ENCODE results near the gene FASTKD1. TPM values are rescaled to one million over a fixed set of nuclear protein-coding genes. Genes with fewer than 3 reads are reported as not detected.

FASTKD1 gene
- total and polyA plus RNA-seq, 2 donors (not counting 3 experiments of a cell fraction or from before 2014, with no cell fraction given) = 8.9 to 32.2 TPM

DNA sequence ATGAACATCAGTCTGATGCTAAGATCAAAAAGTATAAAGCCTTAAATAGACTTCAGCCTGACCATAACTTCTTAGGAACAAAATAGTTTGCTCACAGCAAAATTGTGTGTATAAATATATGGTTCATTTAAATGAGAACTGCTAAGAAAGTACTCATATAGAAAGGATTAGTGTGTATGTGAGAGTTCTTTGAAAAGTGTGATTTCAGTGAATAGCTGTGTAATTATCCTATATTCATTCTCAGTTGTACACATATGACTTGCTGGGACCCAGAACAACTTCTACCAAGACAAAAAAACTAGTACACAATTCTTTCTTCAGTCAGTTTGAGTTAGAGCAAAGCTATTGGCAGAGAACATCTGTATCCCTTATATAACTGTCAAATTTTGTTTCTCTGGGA is 87.2 kb downstream of the FASTKD1 start:
- Histone ChIP-seq H3K4me1 (ENCODE audit: control insufficient read depth, extremely low read depth, insufficient read depth, low read length) (no peaks in the 10 kb centered on the region), H4K20me1 (replicated peaks; ENCODE audit: control insufficient read depth, extremely low read depth, insufficient read depth, low read length) (no peaks in the 10 kb centered on the region), H3K4me2 (ENCODE audit: insufficient read depth, low read length) (no peak overlapping the region), H3K79me2 (ENCODE audit: control insufficient read depth, insufficient read depth, low read length) (no peaks in the 10 kb centered on the region), H3K4me3 (replicated peaks in 1 of 3; ENCODE audit: insufficient read depth in 1 of 3, low read depth in 1 of 3, low read length in 3 of 3) (no peak overlapping the region), H3K9me3 (replicated peaks; ENCODE audit: control insufficient read depth, insufficient read depth, low read length) (no peaks in the 10 kb centered on the region), H3K36me3 (ENCODE audit: control insufficient read depth in 2 of 2, extremely low read depth in 1 of 2, insufficient read depth in 2 of 2, low read length in 2 of 2) (peaks cover 0 to 6% of the 10 kb centered on the region in 2 experiments), H2AFZ (ENCODE audit: low read depth, low read length) (no peak overlapping the region), H3K27ac (ENCODE audit: insufficient read depth, low read depth, low read length) (no peak overlapping the region), H3K9ac (replicated peaks; ENCODE audit: extremely low read depth, insufficient read depth, low read length) (no peak overlapping the region), H3K27me3 (ENCODE audit: control insufficient read depth in 2 of 2, insufficient read depth in 2 of 2, low read length in 2 of 2) (no peaks in the 10 kb centered on the region), H3K9me1 (replicated peaks; ENCODE audit: control insufficient read depth, extremely low read depth, insufficient read depth, low read length) (no peaks in the 10 kb centered on the region)
- TF ChIP-seq, protein P1, sequence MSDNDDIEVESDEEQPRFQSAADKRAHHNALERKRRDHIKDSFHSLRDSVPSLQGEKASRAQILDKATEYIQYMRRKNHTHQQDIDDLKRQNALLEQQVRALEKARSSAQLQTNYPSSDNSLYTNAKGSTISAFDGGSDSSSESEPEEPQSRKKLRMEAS (IDR thresholded peaks at IDR 0.05; ENCODE audit: insufficient read depth, insufficient read length) = no peak
- no peak for TF ChIP-seq POLR2AphosphoS5 (IDR thresholded peaks at IDR 0.05; ENCODE audit: insufficient read depth, low read depth, low read length)
- TF ChIP-seq, protein P2, sequence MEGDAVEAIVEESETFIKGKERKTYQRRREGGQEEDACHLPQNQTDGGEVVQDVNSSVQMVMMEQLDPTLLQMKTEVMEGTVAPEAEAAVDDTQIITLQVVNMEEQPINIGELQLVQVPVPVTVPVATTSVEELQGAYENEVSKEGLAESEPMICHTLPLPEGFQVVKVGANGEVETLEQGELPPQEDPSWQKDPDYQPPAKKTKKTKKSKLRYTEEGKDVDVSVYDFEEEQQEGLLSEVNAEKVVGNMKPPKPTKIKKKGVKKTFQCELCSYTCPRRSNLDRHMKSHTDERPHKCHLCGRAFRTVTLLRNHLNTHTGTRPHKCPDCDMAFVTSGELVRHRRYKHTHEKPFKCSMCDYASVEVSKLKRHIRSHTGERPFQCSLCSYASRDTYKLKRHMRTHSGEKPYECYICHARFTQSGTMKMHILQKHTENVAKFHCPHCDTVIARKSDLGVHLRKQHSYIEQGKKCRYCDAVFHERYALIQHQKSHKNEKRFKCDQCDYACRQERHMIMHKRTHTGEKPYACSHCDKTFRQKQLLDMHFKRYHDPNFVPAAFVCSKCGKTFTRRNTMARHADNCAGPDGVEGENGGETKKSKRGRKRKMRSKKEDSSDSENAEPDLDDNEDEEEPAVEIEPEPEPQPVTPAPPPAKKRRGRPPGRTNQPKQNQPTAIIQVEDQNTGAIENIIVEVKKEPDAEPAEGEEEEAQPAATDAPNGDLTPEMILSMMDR (IDR thresholded peaks at IDR 0.05; ENCODE audit: extremely low read depth in 1 of 2, insufficient read depth in 1 of 2, low read depth in 1 of 2, low read length in 2 of 2) = no peak
- TF ChIP-seq FOS (IDR thresholded peaks at IDR 0.05; ENCODE audit: borderline replicate concordance, insufficient read depth, low read length) = no peak
- TF ChIP-seq GATA2 (IDR thresholded peaks at IDR 0.05; ENCODE audit: insufficient read depth, insufficient read length, low read depth, low read length) = no peak
- intact Hi-C loops (cut with micrococcal nuclease) = no loop called here
- no TSS peak for BruUV-seq (replicated peaks)
- dilution Hi-C loops (cut with MboI; ENCODE audit: extremely low pct_ligation_motif_present, low sequenced_read_pairs) = no loop called here
- FAIRE-seq = no peak
- CTCF ChIA-PET = interaction anchor here (1.5 kb wide), 1 partner anchor 38 kb away, joined by 3 read pairs; no protein-coding TSS in a partner anchor
- POLR2A ChIA-PET = no interaction called here
- DNase-seq (ENCODE audit: low read depth, low spot score) = no peak
